GM12878 (cell line): Measurements from ENCODE around the gene DNAI7. TPM values are rescaled to one million over a fixed set of nuclear protein-coding genes. Genes with fewer than 3 reads are reported as not detected.

Experiments used
- ATAC-seq: fragments of 200-7000 bp; cut with Tn5 transposase; 3 replicates; pipeline ENCODE4 v1.9.1; 2020; ENCODE audit warnings: mild to moderate bottlenecking, moderate library complexity
- BruUV-seq: library from RNA; stranded (reverse); fragments of 400-500 nt; replicated peaks from 2 replicates; lab custom pipeline; 2021; lab: Mats Ljungman, UMichigan
- CTCF ChIA-PET: fragments of 300-600 bp; sonication (Branson Sonifier 250); formaldehyde crosslinking; extraction: SDS; loops from one replicate; lab custom pipeline; 2021; ENCODE audit warnings: inconsistent platforms; lab: Yijun Ruan, JAX
- POLR2A ChIA-PET: fragments of 350-600 bp; formaldehyde crosslinking; extraction: SDS; loops from one replicate; lab custom pipeline; 2021; ENCODE audit warnings: inconsistent platforms; lab: Charles Lee
- RAD21 ChIA-PET: fragments of 300-600 bp; sonication (Branson Sonifier 250); formaldehyde crosslinking; loops from one replicate; lab custom pipeline; 2023; ENCODE audit warnings: antibody characterized with exemption; ENCODE audit not compliant: unreplicated experiment; lab: Charles Lee
- SMC1A ChIA-PET: fragments of 300-600 bp; sonication (Branson Sonifier 250); formaldehyde crosslinking; loops from one replicate; lab custom pipeline; 2023; ENCODE audit not compliant: unreplicated experiment, uncharacterized antibody; lab: Charles Lee
- DNase-seq: peaks from one replicate; pipeline ENCODE4 v3.0.0-alpha.2; 2011; ENCODE audit warnings: low read depth, low spot score
- FAIRE-seq: peaks from 3 replicates; lab custom pipeline; 2011; peaks lifted over from hg19 to GRCh38; lab: Jason Lieb, UNC
- H2AFZ ChIP-seq: 2 replicates; pipeline ENCODE4 v1.6.0; 2011; ENCODE audit warnings: low read depth, low read length, control low read depth; ENCODE audit not compliant: control insufficient read depth
- H3K27ac ChIP-seq: 2 replicates; pipeline ENCODE4 v1.5.1; 2011; ENCODE audit warnings: control low read depth; ENCODE audit not compliant: control insufficient read depth, insufficient read depth
- H3K27me3 ChIP-seq, 2 experiments: replicated peaks in 1 of 2; 2 replicates each; pipeline versions ENCODE4 v1.6.0 to v1.6.1; 2011; ENCODE audit warnings: low read length in 1 of 2; ENCODE audit not compliant: control insufficient read depth in 2 of 2, insufficient read depth in 2 of 2
- H3K36me3 ChIP-seq, 2 experiments: 2 replicates each; pipeline ENCODE4 v1.5.1; 2011; ENCODE audit warnings: low read length in 1 of 2; ENCODE audit not compliant: control insufficient read depth in 2 of 2, insufficient read depth in 2 of 2
- H3K4me1 ChIP-seq: 2 replicates; pipeline ENCODE4 v1.6.1; 2011; ENCODE audit warnings: mild to moderate bottlenecking, low read length, moderate library complexity, mixed read lengths; ENCODE audit not compliant: control insufficient read depth, insufficient read depth
- H3K4me2 ChIP-seq: 2 replicates; pipeline ENCODE4 v1.6.0; 2011; ENCODE audit warnings: control low read depth; ENCODE audit not compliant: control insufficient read depth, insufficient read depth
- H3K4me3 ChIP-seq: fragments of 200-600 bp; sonication (generic); 2 replicates; pipeline ENCODE4 v1.5.1; 2016
- H3K79me2 ChIP-seq: 2 replicates; pipeline ENCODE4 v1.6.0; 2011; ENCODE audit warnings: low read length; ENCODE audit not compliant: control insufficient read depth, insufficient read depth
- H3K9ac ChIP-seq: 2 replicates; pipeline ENCODE4 v1.8.0; 2011; ENCODE audit warnings: low read length, control low read depth, mixed read lengths; ENCODE audit not compliant: control insufficient read depth, insufficient read depth
- H3K9me3 ChIP-seq: replicated peaks from 3 replicates; pipeline ENCODE4 v1.5.1; 2011; ENCODE audit warnings: mild to moderate bottlenecking, low read length; ENCODE audit not compliant: control insufficient read depth, insufficient read depth
- H4K20me1 ChIP-seq: 2 replicates; pipeline ENCODE4 v1.6.0; 2011; ENCODE audit not compliant: control insufficient read depth, insufficient read depth
- DPF2 ChIP-seq: fragments of 450-650 bp; IDR thresholded peaks from 2 replicates; pipeline ENCODE4 v1.6.1; 2017; ENCODE audit warnings: mild to moderate bottlenecking
- HDAC6 ChIP-seq: fragments of 200-600 bp; sonication (generic); IDR thresholded peaks from one replicate; pipeline ENCODE4 v1.8.0; 2017; ENCODE audit warnings: antibody characterized with exemption; ENCODE audit not compliant: unreplicated experiment
- IKZF1 ChIP-seq: fragments of 450-650 bp; conservative IDR thresholded peaks from 2 replicates; pipeline ENCODE4 v1.6.1; 2017; ENCODE audit warnings: antibody characterized with exemption, mild to moderate bottlenecking
- IKZF2 ChIP-seq, 2 experiments: fragments of 450-650 bp; IDR thresholded peaks; 2 replicates each; pipeline ENCODE4 v1.6.1; 2017; ENCODE audit warnings: mild to moderate bottlenecking in 2 of 2, moderate library complexity in 2 of 2
- JUNB ChIP-seq: IDR thresholded peaks from 2 replicates; pipeline ENCODE4 v1.6.1; 2016; ENCODE audit warnings: antibody characterized with exemption, mild to moderate bottlenecking
- MEF2B ChIP-seq: fragments of 450-650 bp; IDR thresholded peaks from 2 replicates; pipeline ENCODE4 v1.6.1; 2018; ENCODE audit warnings: mild to moderate bottlenecking, moderate library complexity; ENCODE audit not compliant: partially characterized antibody, poor library complexity, severe bottlenecking
- NR2C2 ChIP-seq: IDR thresholded peaks from 2 replicates; pipeline ENCODE4 v1.6.1; 2011; ENCODE audit warnings: borderline replicate concordance, low read depth; ENCODE audit not compliant: control insufficient read depth, insufficient read length
- POLR2AphosphoS5 ChIP-seq: IDR thresholded peaks from 2 replicates; pipeline ENCODE4 v1.6.1; 2011; ENCODE audit warnings: mild to moderate bottlenecking, low read length, inconsistent platforms
- SPI1 ChIP-seq: IDR thresholded peaks from 2 replicates; pipeline ENCODE4 v1.6.1; 2011; ENCODE audit warnings: low read depth, mild to moderate bottlenecking, low read length, moderate library complexity, borderline replicate concordance; ENCODE audit not compliant: insufficient read depth
- YBX1 ChIP-seq: fragments of 450-650 bp; IDR thresholded peaks from 2 replicates; pipeline ENCODE4 v1.6.1; 2016; ENCODE audit warnings: antibody characterized with exemption
- WGBS: methylation state at CpG from one replicate; pipeline ENCODE4 v1.1.6; 2016; ENCODE audit warnings: low lambda C conversion rate; ENCODE audit not compliant: insufficient replicate concordance, insufficient coverage; ENCODE audit errors: missing lambda C conversion rate; 5-methylcytosine and 5-hydroxymethylcytosine counted together
- in situ Hi-C: fragments of 300-500 bp; cut with MboI; formaldehyde crosslinking; loops from 9 replicates; pipeline ENCODE4 v1.14.3; 2018; ENCODE audit warnings: mixed read lengths
- intact Hi-C: fragments of 100-400 bp; cut with micrococcal nuclease; formaldehyde crosslinking; loops from one replicate; pipeline ENCODE4 v1.14.2; 2022; ENCODE audit not compliant: unreplicated experiment
- polyA plus RNA-seq, 11 experiments: library from polyadenylated mRNA; depleted of rRNA in 4 of 11; unstranded in 6 of 11; stranded (reverse) in 5 of 11; fragments of >200 nt; fragmentation: Nextera tagmentation in 4 of 11; fragmentation: Illumina TruSeq in 1 of 11; extraction: Ambion mirVana in 4 of 11; extraction: Trizol in 1 of 11; gene quantifications; 1 replicate in 1 of 11; 2 replicates in 10 of 11; pipeline versions ENCODE4 v1.2.1 to v1.2.3, GENCODE V29; 2011 to 2016; ENCODE audit warnings: inconsistent platforms in 2 of 11, missing spikeins in 2 of 11, low read depth in 1 of 11
- total RNA-seq, 4 experiments: library from RNA; depleted of rRNA in 3 of 4; stranded (reverse); fragments of >200 nt in 3 of 4; fragmentation: Illumina TruSeq in 1 of 4; extraction: Trizol in 1 of 4; gene quantifications; 2 replicates each; pipeline versions ENCODE4 v1.2.1 to v1.2.3, GENCODE V29; 2013 to 2021

Gene DNAI7
- total and polyA plus RNA-seq, 10 of the 15 experiments (the other 5 are each of a cell fraction or from before 2014, with no cell fraction given), result 0.05 to 0.48 (median 0.13) TPM; not detected in 4

- Histone ChIP-seq H3K4me3 (0 out of 2 replicates have a peak overlapping the region, but pooled peaks have one; percentile 2), H2AFZ (peak overlapping the region; percentile 57), H3K27me3 (no peaks in the 10 kb centered on the region), H3K9ac (no peak overlapping the region), H3K4me2 (peak overlapping the region; percentile 74), H3K4me1 (peaks cover 10% of the 10 kb centered on the region), H3K36me3 (no peaks in the 10 kb centered on the region), H3K27ac (no peak overlapping the region), H3K79me2 (no peaks in the 10 kb centered on the region), H4K20me1 (no peaks in the 10 kb centered on the region), H3K9me3 (no peaks in the 10 kb centered on the region)
- in situ Hi-C loops (no loop called here), intact Hi-C loops (no loop called here)
- ChIA-PET POLR2A (no interaction called here), RAD21 (interaction anchor here (0.6 to 0.9 kb wide), 2 partner anchors 9 to 197 kb away, joined by 3 read pairs; partner anchors contain the start of genes DNAI7 and ETFRF1), SMC1A (interaction anchor here (0.7 kb wide), 1 partner anchor 197 kb away, joined by 3 read pairs; no protein-coding TSS in a partner anchor), CTCF (no interaction called here)
- DNase-seq (peak; percentile 43), ATAC-seq (peak; percentile 84), FAIRE-seq (peak; percentile 75)
- 74% methylated on average over 4 of the region's 4 CpGs for WGBS
- TF ChIP-seq SPI1, result peak; percentile 91
- 0 out of 2 replicates have a peak, but pooled peaks have one; percentile 31 for TF ChIP-seq IKZF1
- no peak for TF ChIP-seq HDAC6
- peak; percentile 15 for TF ChIP-seq MEF2B
- no peak for TF ChIP-seq YBX1
- TF ChIP-seq POLR2AphosphoS5, result no peak
- TF ChIP-seq IKZF2 (IDR thresholded peaks at IDR 0.05), result peak in 1 of 2 experiments; percentile 23; a peak in 1 of 4 replicates
- 0 out of 2 replicates have a peak, but pooled peaks have one; percentile 26 for TF ChIP-seq JUNB
- no peak for TF ChIP-seq NR2C2
- TF ChIP-seq DPF2, result no peak
- no TSS peak for BruUV-seq
Measured at GRCh38 chr12:25186038-25186787, 8.7 kb downstream of the DNAI7 start.
